Ovary (tissue), 3 donors: Measurements from ENCODE around the gene FBXL17.

ENCODE experiments used
- CTCF ChIP-seq, 3 donors: fragments of 450-650 bp in 2 of 3; fragments of 200-600 bp in 1 of 3; IDR thresholded peaks; one replicate each; pipeline versions ENCODE4 v1.5.1 to v1.8.0; 2016 to 2022; ENCODE audit warnings: antibody characterized with exemption in 3 of 3, mild to moderate bottlenecking in 1 of 3
- EP300 ChIP-seq: sonication (generic); formaldehyde crosslinking; IDR thresholded peaks from one replicate; pipeline ENCODE4 v1.6.1; 2017; ENCODE audit warnings: antibody characterized with exemption
- POLR2A ChIP-seq: fragments of 450-650 bp; IDR thresholded peaks from one replicate; pipeline ENCODE4 v1.6.1; 2017; ENCODE audit warnings: antibody characterized with exemption, mild to moderate bottlenecking, moderate library complexity
- donor health status: DM: no; HTN: no; CAD: no.

- TF ChIP-seq CTCF (IDR thresholded peaks at IDR 0.05) (no peak), POLR2A (no peak), EP300 (no peak)
These were observed 27.9 kb upstream of the FBXL17 start for GRCh38 chr5:108409786-108410185.
